Karpas-422 (cell line): Measurements from ENCODE around the gene RNASET2. TPM values are rescaled to one million over a fixed set of nuclear protein-coding genes. Genes with fewer than 3 reads are reported as not detected.

Experiments used
- DNase-seq: peaks from one replicate; pipeline ENCODE4 v3.0.0-alpha.2; 2015
- H2AFZ ChIP-seq: fragments of 200-600 bp; sonication (generic); 2 replicates; pipeline ENCODE4 v1.6.1; 2014; ENCODE audit warnings: antibody characterized with exemption, low read length, mixed read lengths
- H3K27ac ChIP-seq: fragments of 200-600 bp; sonication (generic); 2 replicates; pipeline ENCODE4 v1.5.1; 2014; ENCODE audit warnings: mild to moderate bottlenecking, low read length, moderate library complexity
- H3K27me3 ChIP-seq: fragments of 200-600 bp; sonication (generic); 2 replicates; pipeline ENCODE4 v1.6.1; 2014; ENCODE audit warnings: low read length, mixed read lengths
- H3K36me3 ChIP-seq: fragments of 200-600 bp; sonication (generic); 2 replicates; pipeline ENCODE4 v1.6.1; 2014; ENCODE audit warnings: low read length, mixed read lengths; ENCODE audit not compliant: insufficient read depth
- H3K4me1 ChIP-seq: fragments of 200-600 bp; sonication (generic); 2 replicates; pipeline ENCODE4 v1.6.1; 2014; ENCODE audit warnings: mild to moderate bottlenecking, low read length, mixed read lengths
- H3K4me2 ChIP-seq: fragments of 200-600 bp; sonication (generic); 2 replicates; pipeline ENCODE4 v1.6.1; 2014; ENCODE audit warnings: low read length, low read depth, mild to moderate bottlenecking; ENCODE audit not compliant: poor library complexity, severe bottlenecking
- H3K4me3 ChIP-seq: fragments of 200-600 bp; sonication (generic); 2 replicates; pipeline ENCODE4 v1.5.1; 2014; ENCODE audit warnings: mild to moderate bottlenecking, antibody characterized with exemption, low read length, mixed read lengths
- H3K79me2 ChIP-seq: fragments of 200-600 bp; sonication (generic); 2 replicates; pipeline ENCODE4 v1.6.1; 2014; ENCODE audit warnings: mild to moderate bottlenecking, low read length, mixed read lengths
- H3K9ac ChIP-seq: fragments of 200-600 bp; sonication (generic); 2 replicates; pipeline ENCODE4 v1.6.0; 2014; ENCODE audit warnings: low read length
- H3K9me2 ChIP-seq: fragments of 200-600 bp; sonication (generic), shearing (Covaris generic); replicated peaks from 2 replicates; pipeline ENCODE4 v1.6.0; 2014; ENCODE audit warnings: mild to moderate bottlenecking, low read length, moderate library complexity; ENCODE audit not compliant: insufficient read depth
- H3K9me3 ChIP-seq: fragments of 300-700, 200-600 bp; sonication (generic); 2 replicates; pipeline ENCODE4 v1.6.1; 2014; ENCODE audit warnings: low read length, mixed read lengths
- H4K20me1 ChIP-seq: fragments of 200-600 bp; sonication (generic); 2 replicates; pipeline ENCODE4 v1.6.1; 2014; ENCODE audit warnings: mild to moderate bottlenecking, antibody characterized with exemption, low read length, low read depth; ENCODE audit not compliant: insufficient read depth
- total RNA-seq: library from RNA; depleted of rRNA; stranded (reverse); fragments of >200 nt; shearing (Covaris generic); gene quantifications from 2 replicates; pipeline ENCODE4 v1.2.3, GENCODE V29; 2014; ENCODE audit warnings: low replicate concordance

RNASET2 gene
- total RNA-seq, 1 experiment from 2014 or later = 147 TPM

GRCh38 chr6:166976636-166977035 lies 20.3 kb upstream of the RNASET2 start:
- no peaks in the 10 kb centered on the region for H3K27me3 ChIP-seq
- no peak overlapping the region for H3K9ac ChIP-seq
- no peak overlapping the region for H3K4me3 ChIP-seq
- H3K4me1 ChIP-seq = no peaks in the 10 kb centered on the region
- H2AFZ ChIP-seq = no peak overlapping the region
- H4K20me1 ChIP-seq = no peaks in the 10 kb centered on the region
- peaks cover 4% of the 10 kb centered on the region for H3K79me2 ChIP-seq
- H3K9me2 ChIP-seq = no peaks in the 10 kb centered on the region
- no peak overlapping the region for H3K4me2 ChIP-seq
- H3K9me3 ChIP-seq = no peaks in the 10 kb centered on the region
- no peak overlapping the region for H3K27ac ChIP-seq
- no peak for DNase-seq
- peaks cover 3% of the 10 kb centered on the region; the same call in 1 of the 2 replicates for H3K36me3 ChIP-seq

DNA sequence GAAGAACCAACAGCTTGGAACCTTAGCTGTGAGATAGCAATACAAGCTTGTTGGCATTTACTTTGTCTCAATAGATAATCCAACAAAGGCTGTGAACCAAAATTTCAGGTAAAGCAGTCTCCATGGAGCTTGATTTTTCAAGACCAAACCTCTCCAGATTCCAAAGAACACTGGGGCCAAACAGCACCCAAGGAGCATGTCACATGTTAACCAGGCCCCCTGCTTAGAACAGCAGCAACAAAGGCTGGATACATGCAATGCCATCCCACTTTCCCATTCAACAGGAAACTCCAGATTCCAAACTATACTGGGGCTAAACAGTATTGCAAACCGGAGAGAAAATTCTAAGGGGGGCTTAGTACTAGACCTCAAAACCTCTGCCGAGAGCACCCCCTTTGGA lies 15.8 kb upstream of the RNASET2 start:
- Histone ChIP-seq H3K4me3 (no peak overlapping the region), H3K9me3 (no peaks in the 10 kb centered on the region), H2AFZ (no peak overlapping the region), H3K27ac (no peak overlapping the region), H3K79me2 (no peaks in the 10 kb centered on the region), H3K9me2 (no peaks in the 10 kb centered on the region), H3K4me1 (no peaks in the 10 kb centered on the region), H3K4me2 (no peak overlapping the region), H4K20me1 (no peaks in the 10 kb centered on the region), H3K27me3 (no peaks in the 10 kb centered on the region), H3K36me3 (peaks cover 3% of the 10 kb centered on the region; the same call in 1 of the 2 replicates), H3K9ac (no peak overlapping the region)
- DNase-seq = no peak

DNA sequence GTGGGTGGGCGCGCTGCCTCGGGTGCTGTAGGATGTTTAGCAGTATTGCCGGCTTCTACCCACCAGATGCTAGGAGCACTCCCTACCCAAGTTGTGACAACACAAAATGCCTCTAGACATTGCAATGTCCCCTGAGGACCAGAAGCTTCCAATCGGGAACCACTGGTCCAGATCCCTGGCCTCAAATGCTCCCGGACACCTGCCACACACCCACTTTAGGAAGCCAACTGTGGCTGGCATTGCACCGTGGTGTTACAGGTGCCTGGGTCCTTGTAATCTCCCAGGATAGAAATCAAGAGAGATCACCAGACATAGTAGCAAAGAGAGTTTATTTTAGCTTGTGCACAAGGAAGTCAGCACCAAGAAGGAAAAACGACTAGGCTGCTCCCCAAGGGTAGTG lies 14.9 kb upstream of the RNASET2 start:
- Histone ChIP-seq H3K4me3 (no peak overlapping the region), H3K9me3 (no peaks in the 10 kb centered on the region), H4K20me1 (no peaks in the 10 kb centered on the region), H2AFZ (no peak overlapping the region), H3K4me2 (no peak overlapping the region), H3K27ac (no peak overlapping the region), H3K4me1 (no peaks in the 10 kb centered on the region), H3K27me3 (no peaks in the 10 kb centered on the region), H3K79me2 (no peaks in the 10 kb centered on the region), H3K36me3 (peaks cover 3% of the 10 kb centered on the region; the same call in 1 of the 2 replicates), H3K9ac (no peak overlapping the region), H3K9me2 (no peaks in the 10 kb centered on the region)
- DNase-seq = no peak

DNA sequence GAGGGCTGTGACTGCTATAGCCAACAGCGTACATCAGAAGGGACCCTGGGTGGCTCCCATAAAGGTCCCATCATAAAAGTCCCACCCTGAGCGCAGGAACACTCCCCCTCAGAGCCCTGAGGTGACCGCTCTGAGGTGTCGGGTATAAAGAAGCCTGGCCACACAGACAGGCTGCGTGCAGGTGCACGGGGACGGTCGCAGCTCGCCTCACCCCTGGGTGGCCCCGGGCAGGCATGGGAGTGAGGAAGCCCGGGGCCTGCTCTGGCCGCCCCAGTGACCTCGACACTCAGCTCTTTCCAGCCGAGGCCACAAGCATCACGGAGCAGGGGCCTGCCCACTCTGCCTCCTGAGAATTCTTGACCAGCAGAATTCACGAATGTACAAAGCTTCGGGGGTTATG lies 14.4 kb upstream of the RNASET2 start:
- Histone ChIP-seq H2AFZ (no peak overlapping the region), H3K4me3 (no peak overlapping the region), H3K27me3 (no peaks in the 10 kb centered on the region), H3K9ac (no peak overlapping the region), H3K4me2 (no peak overlapping the region), H3K9me2 (no peaks in the 10 kb centered on the region), H3K4me1 (no peaks in the 10 kb centered on the region), H3K9me3 (no peaks in the 10 kb centered on the region), H4K20me1 (no peaks in the 10 kb centered on the region), H3K79me2 (no peaks in the 10 kb centered on the region), H3K27ac (no peak overlapping the region), H3K36me3 (peaks cover 3% of the 10 kb centered on the region; the same call in 1 of the 2 replicates)
- no peak for DNase-seq

DNA sequence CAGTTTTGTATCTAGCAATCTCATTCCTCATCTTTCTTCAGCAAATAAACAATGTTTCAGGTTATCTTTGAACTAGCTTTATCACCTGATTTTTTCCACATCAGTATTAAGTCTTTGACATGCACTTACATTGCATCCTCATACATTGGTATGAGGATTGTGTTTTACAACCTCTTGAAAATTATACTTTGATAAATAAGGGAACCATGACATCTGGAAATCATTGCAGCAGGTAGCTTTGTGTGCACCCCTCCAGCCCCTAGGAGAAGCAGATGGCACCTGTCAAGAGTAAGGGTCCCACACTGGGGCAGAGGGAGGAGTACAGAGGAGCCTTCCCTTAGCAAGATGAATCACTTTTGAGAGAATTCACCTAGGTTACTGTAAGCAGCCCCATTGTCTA lies 13.7 kb upstream of the RNASET2 start:
- Histone ChIP-seq H3K36me3 (peaks cover 3% of the 10 kb centered on the region; the same call in 1 of the 2 replicates), H3K4me1 (no peaks in the 10 kb centered on the region), H3K9me2 (no peaks in the 10 kb centered on the region), H3K9ac (no peak overlapping the region), H2AFZ (no peak overlapping the region), H3K79me2 (no peaks in the 10 kb centered on the region), H3K27ac (no peak overlapping the region), H4K20me1 (no peaks in the 10 kb centered on the region), H3K27me3 (no peaks in the 10 kb centered on the region), H3K4me2 (no peak overlapping the region), H3K4me3 (no peak overlapping the region), H3K9me3 (no peaks in the 10 kb centered on the region)
- DNase-seq = no peak

DNA sequence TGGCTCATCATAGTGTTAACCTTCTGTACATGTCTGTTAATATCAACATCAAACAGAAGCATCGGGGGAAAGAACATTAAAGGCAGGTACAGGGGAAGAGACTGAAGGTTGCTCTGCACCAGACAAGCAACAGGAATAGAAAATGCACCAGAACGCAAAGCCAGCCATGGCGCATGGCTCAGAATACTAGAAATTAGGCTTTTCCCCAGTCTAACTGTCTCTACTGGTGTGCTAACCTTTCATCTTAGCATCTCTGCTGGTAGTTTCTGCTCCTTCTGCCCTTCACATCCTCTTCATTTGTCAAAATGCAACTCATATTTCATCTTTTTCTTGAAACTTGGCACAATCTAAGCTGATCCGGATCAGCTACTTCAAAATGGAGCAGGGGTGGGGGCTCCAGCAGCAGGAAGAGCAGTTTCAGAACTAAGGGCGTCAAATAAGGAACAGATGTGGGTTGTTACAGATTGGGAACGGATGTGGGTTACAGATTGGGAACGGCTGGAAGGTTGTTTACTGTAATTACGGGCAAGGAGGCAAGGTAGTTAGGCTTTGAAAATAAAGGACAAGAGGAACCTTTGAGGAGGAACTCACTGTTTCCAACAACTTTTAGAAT lies 13.1 kb upstream of the RNASET2 start:
- Histone ChIP-seq H3K9me2 (no peaks in the 10 kb centered on the region), H4K20me1 (no peaks in the 10 kb centered on the region), H3K4me3 (no peak overlapping the region), H3K27me3 (no peaks in the 10 kb centered on the region), H3K4me1 (no peaks in the 10 kb centered on the region), H3K36me3 (peaks cover 3% of the 10 kb centered on the region; the same call in 1 of the 2 replicates), H3K27ac (no peak overlapping the region), H3K9me3 (no peaks in the 10 kb centered on the region), H3K79me2 (no peaks in the 10 kb centered on the region), H3K4me2 (no peak overlapping the region), H2AFZ (no peak overlapping the region), H3K9ac (no peak overlapping the region)
- no peak for DNase-seq

DNA sequence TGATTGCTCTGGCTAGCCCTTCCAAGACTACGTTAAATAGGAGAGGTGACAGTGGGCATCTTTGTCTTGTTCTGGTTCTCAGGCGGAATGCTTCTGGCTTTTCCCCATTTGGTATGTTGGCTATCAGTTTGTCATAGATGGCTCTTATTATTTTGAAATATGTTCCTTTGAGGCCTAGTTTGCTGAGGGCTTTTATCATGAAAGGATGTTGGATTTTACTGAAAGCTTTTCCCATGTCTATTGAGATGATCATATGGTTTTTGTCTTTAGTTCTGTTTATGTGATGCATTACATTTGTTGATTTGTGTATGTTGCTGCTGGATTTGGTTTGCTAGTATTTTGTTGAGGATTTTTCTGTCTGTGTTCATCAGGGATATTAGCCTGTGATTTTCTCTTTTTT lies 9.9 kb upstream of the RNASET2 start:
- Histone ChIP-seq H3K9me2 (no peaks in the 10 kb centered on the region), H3K27me3 (no peaks in the 10 kb centered on the region), H3K9ac (no peak overlapping the region), H3K4me1 (no peaks in the 10 kb centered on the region), H3K36me3 (0 out of 2 replicates have a peak, but pooled peaks cover 3% of the 10 kb centered on the region), H4K20me1 (no peaks in the 10 kb centered on the region), H3K27ac (no peak overlapping the region), H3K4me2 (no peak overlapping the region), H3K79me2 (no peaks in the 10 kb centered on the region), H3K9me3 (no peaks in the 10 kb centered on the region), H3K4me3 (no peak overlapping the region), H2AFZ (no peak overlapping the region)
- DNase-seq = no peak

- DNase-seq = no peak
- Histone ChIP-seq H3K79me2 (peaks cover 5% of the 10 kb centered on the region), H3K9me2 (no peaks in the 10 kb centered on the region), H2AFZ (no peak overlapping the region), H3K9ac (no peak overlapping the region), H3K36me3 (no peaks in the 10 kb centered on the region), H3K4me1 (peaks cover 29% of the 10 kb centered on the region), H3K27ac (no peak overlapping the region), H3K9me3 (no peaks in the 10 kb centered on the region), H3K27me3 (no peaks in the 10 kb centered on the region), H3K4me2 (no peak overlapping the region), H4K20me1 (no peaks in the 10 kb centered on the region), H3K4me3 (no peak overlapping the region)
Measured at GRCh38 chr6:166960609-166960978, 4.2 kb upstream of the RNASET2 start.
